Measurements from ENCODE around the gene CREB3L1.

DNA sequence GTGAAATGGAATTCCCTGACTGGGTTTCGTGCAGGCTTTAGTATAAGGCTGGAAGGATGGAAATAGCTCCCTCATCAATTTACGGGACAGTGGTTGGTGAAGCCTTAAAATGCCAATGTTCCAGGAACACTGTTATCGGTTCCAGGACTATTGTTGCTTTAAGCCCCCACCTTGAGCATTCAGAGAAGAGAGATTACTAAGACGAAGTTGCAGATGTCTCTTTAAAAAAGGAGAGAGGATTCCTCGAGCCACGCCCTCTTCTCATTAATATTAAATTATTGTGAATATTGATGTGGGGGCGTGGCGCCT, 195 bp upstream of the CREB3L1 start:
- TF ChIP-seq POLR2AphosphoS5 (IDR thresholded peaks at IDR 0.05; ENCODE audit: borderline replicate concordance, low read depth, low read length) (no peak), EZH2 (IDR thresholded peaks at IDR 0.05) (no peak)

All from SK-N-MC (cell line).